Gastroesophageal sphincter (tissue), 3 donors: Measurements from ENCODE around the gene RERE.

ENCODE experiments used
- EP300 ChIP-seq: sonication (generic); formaldehyde crosslinking; IDR thresholded peaks from one replicate; pipeline ENCODE4 v1.6.1; 2017; ENCODE audit warnings: antibody characterized with exemption, mild to moderate bottlenecking
- POLR2A ChIP-seq, 2 donors: fragments of 450-650 bp; IDR thresholded peaks; one replicate each; pipeline ENCODE4 v1.6.1; 2017; ENCODE audit warnings: antibody characterized with exemption in 2 of 2, mild to moderate bottlenecking in 2 of 2, moderate library complexity in 1 of 2
- TF ChIP-seq, protein P1 (sequence below), 4 experiments: fragments of 200-600 bp in 2 of 4; fragments of 450-650 bp in 2 of 4; sonication (generic) in 1 of 4; IDR thresholded peaks; one replicate each; pipeline ENCODE4 v1.5.1; 2017 to 2019; ENCODE audit warnings: antibody characterized with exemption in 4 of 4, mild to moderate bottlenecking in 2 of 4, moderate library complexity in 2 of 4

GRCh38 chr1:8787218-8787617 is 30.2 kb downstream of the RERE start:
- no peak for TF ChIP-seq POLR2A (IDR thresholded peaks at IDR 0.05)
- TF ChIP-seq, protein P1, sequence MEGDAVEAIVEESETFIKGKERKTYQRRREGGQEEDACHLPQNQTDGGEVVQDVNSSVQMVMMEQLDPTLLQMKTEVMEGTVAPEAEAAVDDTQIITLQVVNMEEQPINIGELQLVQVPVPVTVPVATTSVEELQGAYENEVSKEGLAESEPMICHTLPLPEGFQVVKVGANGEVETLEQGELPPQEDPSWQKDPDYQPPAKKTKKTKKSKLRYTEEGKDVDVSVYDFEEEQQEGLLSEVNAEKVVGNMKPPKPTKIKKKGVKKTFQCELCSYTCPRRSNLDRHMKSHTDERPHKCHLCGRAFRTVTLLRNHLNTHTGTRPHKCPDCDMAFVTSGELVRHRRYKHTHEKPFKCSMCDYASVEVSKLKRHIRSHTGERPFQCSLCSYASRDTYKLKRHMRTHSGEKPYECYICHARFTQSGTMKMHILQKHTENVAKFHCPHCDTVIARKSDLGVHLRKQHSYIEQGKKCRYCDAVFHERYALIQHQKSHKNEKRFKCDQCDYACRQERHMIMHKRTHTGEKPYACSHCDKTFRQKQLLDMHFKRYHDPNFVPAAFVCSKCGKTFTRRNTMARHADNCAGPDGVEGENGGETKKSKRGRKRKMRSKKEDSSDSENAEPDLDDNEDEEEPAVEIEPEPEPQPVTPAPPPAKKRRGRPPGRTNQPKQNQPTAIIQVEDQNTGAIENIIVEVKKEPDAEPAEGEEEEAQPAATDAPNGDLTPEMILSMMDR (IDR thresholded peaks at IDR 0.05) = no peak
- TF ChIP-seq EP300 = no peak
